ENCODE data around the gene NAT16.
"Not testable (repeated sequence)": the region's sequence is repeated elsewhere in the genome, so short reads cannot be mapped to it uniquely, and the experiment has no call there.

NAT16 gene

GRCh38 chr7:101202603-101202918 lies 22.5 kb upstream of the NAT16 start:
- no peak for DNase-seq (ENCODE audit: low read depth in 2 of 2, low spot score in 1 of 2)

DNA sequence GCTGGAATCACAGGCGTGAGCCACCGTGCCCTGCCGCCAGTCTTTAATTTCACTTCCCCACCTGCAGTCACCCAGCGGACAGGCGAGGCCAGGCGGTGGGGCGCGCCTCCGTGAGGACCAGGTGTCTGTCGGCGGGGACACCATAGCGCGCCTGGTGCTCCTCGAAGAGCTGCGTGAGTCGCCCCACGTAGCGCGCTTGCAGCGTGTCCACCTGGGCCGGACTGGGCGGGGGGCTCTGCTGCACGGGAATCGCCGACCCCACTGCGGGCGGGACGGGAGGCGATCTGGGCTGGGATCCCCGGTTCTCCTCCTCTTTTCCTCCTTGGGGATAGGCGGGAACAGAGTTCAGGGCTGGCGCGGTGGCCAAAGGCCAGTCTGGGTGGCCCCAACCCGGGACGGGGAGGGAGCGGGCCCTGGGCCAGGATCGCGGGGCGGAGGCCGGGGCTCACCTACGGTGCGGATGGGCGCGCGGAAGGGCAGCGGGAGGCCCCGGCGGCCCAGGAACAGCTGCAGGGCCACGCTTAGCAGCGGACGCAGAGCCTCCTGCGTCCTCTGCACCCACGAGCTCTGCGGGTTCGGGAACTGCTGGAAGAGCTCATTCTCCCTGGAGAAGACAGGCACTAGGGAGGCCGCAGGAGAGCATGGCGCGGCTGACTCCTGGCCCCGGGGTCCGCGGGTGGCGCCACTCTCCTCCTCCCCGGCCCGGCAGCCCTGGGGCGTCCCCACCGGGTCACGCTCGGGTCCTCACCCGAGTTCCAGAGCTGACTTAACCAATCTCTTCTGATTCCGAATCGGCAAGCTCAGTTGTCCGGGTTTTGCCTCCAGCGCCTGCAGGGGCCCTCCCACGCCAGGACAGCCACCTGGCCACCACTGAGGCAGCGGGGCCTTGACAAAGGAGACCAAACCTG lies 21.9 kb upstream of the NAT16 start:
- no peak for DNase-seq (ENCODE audit: low read depth in 2 of 2, low spot score in 1 of 2)

- DNase-seq (ENCODE audit: low read depth in 2 of 2, low spot score in 1 of 2) = no peak
Measured at GRCh38 chr7:101200862-101201599, 20.9 kb upstream of the NAT16 start, which contains the start of gene MOGAT3. TSS of gene MOGAT3 (minus strand) at chr7:101201036. CDS start at chr7:101200854, 182 bp downstream.

DNA sequence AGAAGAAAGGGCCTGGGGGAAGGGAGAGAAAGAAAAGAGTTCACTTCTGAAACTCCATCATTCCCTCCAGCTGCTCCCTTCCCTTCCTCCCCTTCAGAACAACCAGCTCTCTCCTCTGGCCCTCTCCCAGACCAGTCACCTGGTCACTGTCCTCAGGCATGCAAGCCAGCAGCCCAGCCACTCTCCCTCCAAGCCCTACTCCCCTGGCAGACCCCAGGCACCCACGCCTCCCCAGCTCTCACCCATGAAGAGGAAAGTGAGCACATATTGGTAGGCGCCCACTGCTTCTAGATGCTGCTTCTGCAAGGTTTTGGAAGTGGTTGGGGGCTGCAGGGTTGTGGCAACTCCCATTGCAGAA lies 20.4 kb upstream of the NAT16 start:
- no peak for DNase-seq (ENCODE audit: low read depth in 2 of 2, low spot score in 1 of 2)

DNA sequence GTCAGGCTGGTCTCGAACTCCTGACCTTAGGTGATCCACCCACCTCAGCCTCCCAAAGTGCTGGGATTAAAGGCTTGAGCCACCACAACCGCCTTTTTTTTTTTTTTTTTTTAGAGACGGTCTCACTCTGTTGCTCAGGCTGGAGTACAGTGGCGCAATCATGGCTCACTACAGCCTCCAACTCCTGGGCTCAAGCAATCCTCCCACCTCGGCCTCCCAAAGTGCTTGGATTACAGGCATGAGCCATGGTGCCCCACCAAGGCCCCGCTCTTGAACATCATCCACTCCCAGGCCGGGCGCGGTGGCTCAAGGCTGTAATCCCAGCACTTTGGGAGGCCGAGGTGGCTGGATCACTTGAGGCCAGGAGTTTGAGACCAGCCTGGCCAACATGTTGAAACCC lies 19.4 kb upstream of the NAT16 start:
- not testable (repeated sequence) for DNase-seq (ENCODE audit: low read depth in 2 of 2, low spot score in 1 of 2)

GRCh38 chr7:101198476-101198875 lies 18.4 kb upstream of the NAT16 start:
- DNase-seq (ENCODE audit: low read depth in 2 of 2, low spot score in 1 of 2) = no peak

- no peak for DNase-seq (ENCODE audit: low read depth in 2 of 2, low spot score in 1 of 2)
Measured at GRCh38 chr7:101197991-101198390, 17.9 kb upstream of the NAT16 start.

- DNase-seq (ENCODE audit: low read depth in 2 of 2, low spot score in 1 of 2) = no peak
Measured at GRCh38 chr7:101195884-101196283, 15.8 kb upstream of the NAT16 start.

DNA sequence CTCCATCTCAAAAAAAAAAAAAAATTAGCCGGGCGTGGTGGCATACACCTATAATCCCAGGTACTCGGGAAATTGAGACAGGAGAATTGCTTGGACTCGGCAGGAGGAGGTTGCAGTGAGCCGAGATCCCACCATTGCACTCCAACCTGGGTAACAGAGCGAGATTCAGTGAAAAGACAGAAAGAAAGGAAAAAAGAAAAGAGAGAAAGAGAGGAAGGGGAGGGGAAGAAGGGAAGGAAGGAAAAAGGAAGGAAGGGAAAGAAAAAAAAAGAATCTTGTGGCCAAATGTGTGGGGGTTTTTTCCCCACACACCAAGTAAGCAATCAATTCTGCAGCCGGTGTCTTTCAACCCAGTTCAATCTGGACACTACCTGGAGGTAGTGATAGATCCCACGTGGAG lies 9.0 kb upstream of the NAT16 start:
- DNase-seq (ENCODE audit: low read depth in 2 of 2, low spot score in 1 of 2) = no peak

- DNase-seq (ENCODE audit: low read depth in 2 of 2, low spot score in 1 of 2) = no peak
Measured at GRCh38 chr7:101186844-101187428, 6.8 kb upstream of the NAT16 start.

- no peak for DNase-seq (ENCODE audit: low read depth in 2 of 2, low spot score in 1 of 2)
Measured at GRCh38 chr7:101186194-101186593, 6.1 kb upstream of the NAT16 start.

- no peak for DNase-seq (ENCODE audit: low read depth in 2 of 2, low spot score in 1 of 2)
Measured at GRCh38 chr7:101185258-101185839, 5.3 kb upstream of the NAT16 start.

- no peak for DNase-seq (ENCODE audit: low read depth in 2 of 2, low spot score in 1 of 2)
Measured at GRCh38 chr7:101179713-101180112, 380 bp downstream of the NAT16 start.

GRCh38 chr7:101179117-101179516 lies 976 bp downstream of the NAT16 start:
- DNase-seq (ENCODE audit: low read depth in 2 of 2, low spot score in 1 of 2) = no peak

DNA sequence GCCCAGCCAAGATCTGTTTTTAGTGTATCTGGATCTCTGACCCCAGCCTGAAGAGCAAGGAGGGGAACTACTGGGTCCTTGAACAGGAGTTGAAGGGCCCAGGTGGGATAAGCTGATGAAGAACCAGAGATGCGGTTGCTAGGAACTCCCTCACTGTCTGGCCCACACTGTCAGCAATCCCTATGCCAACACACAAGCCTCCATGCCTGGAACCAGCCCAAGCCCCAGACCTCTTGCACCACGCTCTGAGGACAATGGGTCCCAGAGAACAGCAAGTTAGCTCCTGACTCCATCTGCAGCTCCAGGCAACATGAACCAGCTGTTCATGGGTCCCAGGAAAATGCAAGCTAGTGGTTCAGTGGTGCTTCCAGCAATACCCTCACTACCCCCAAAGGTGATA lies 2.4 kb downstream of the NAT16 start:
- DNase-seq (ENCODE audit: low read depth in 2 of 2, low spot score in 1 of 2) = no peak

- DNase-seq (ENCODE audit: low read depth in 2 of 2, low spot score in 1 of 2) = no peak
Measured at GRCh38 chr7:101175664-101176063, 4.4 kb downstream of the NAT16 start.

GRCh38 chr7:101174322-101174854 lies 5.7 kb downstream of the NAT16 start:
- DNase-seq (ENCODE audit: low read depth in 2 of 2, low spot score in 1 of 2) = no peak

DNA sequence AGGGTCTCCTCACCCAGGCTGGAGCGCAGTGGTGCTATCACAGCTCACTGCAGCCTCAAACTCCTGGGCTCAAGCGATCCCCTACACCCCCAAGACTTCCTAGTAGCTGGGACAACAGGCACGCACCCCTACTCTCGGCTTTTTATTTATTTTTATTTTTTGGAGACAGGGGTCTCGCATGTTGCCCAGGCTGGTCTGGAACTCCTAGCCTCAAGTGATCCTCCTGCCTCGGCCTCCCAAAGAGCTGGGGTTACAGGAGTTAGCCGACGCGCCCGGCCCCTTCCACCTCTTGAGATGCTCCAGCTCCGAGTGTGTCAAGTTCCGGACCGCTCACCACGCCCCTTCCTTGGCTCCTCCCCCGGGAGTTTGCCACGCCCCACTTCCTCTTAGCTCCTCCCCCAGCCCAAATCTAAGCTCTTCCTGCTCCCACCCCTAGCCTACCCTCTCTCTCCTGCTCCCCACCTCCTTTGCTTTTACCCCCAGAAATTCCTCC lies 6.3 kb downstream of the NAT16 start:
- DNase-seq (ENCODE audit: low read depth in 2 of 2, low spot score in 1 of 2) = peak in 1 of 2 donors; percentile 38

DNA sequence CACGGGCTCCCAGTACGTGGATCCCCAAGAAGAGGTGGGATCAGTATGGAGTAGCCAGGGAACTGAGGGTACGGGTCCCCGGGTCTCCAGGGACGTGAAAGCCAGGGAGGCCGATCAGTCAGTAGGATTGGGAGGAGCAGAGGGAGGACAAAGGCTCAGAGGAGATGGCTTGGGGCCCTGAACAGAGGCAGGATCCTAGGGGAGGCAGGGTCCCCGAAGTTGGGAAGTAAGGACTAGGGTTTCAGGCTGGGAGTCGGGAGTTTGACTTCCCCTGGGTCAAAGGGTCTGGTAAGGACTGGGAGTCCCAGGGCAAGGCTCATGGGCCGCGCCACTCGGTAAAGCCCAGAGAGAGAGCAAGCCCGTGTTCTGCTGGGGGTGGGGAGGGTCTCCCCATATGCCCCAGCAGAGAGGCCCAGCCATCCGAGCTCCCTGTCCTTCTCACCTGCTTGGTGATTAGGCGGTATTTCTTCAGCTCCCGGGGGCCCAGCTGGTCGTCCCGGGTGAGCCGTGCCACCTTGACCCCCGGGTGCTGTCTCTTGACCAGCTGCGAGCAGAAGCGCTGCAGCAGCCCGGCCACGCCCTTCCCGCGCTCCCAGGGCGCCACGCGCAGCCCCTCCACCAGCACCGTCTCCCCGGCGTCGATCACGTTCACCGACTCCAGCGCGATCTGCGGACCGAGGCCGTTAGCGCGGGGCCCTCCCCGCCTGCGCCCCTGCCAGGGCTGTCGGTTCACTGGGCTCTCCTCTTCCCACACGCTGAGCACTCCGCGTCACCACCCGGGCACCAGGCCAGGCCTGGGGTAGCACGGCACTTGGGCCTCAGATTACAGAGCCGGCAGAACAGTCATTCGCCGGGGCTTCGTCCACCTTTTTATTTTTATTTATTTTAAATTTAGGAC lies 7.0 kb downstream of the NAT16 start:
- no peak for DNase-seq (ENCODE audit: low read depth in 2 of 2, low spot score in 1 of 2)

Data from stimulated activated CD8-positive, alpha-beta memory T cell treated with anti-CD3 and anti-CD28 coated beads, Interleukin-4, amount 100 ng/mL, for 1 hour (primary cell).